ENCODE measurements around the gene AKNA.

DNA sequence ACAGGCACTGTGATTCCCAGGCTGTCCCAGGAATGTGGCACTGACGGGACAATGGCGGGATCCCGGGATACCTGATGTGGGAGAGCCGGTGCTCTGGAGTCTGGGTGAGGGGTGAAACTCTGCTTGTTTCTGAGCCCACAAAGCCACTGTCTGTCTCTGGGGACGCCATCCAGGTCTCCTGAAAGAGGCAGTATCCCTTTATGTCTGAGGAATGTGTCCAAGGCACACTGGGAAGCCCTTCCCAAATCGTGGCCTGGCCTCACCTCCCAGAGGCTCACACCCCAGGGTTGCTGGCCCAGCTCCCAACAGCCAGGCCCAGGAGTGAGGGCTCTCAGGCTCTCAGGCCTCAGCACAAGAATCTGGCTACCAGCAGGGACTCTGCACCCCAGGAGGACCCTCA lies 31.0 kb downstream of the AKNA start:
- TF ChIP-seq, protein P1, sequence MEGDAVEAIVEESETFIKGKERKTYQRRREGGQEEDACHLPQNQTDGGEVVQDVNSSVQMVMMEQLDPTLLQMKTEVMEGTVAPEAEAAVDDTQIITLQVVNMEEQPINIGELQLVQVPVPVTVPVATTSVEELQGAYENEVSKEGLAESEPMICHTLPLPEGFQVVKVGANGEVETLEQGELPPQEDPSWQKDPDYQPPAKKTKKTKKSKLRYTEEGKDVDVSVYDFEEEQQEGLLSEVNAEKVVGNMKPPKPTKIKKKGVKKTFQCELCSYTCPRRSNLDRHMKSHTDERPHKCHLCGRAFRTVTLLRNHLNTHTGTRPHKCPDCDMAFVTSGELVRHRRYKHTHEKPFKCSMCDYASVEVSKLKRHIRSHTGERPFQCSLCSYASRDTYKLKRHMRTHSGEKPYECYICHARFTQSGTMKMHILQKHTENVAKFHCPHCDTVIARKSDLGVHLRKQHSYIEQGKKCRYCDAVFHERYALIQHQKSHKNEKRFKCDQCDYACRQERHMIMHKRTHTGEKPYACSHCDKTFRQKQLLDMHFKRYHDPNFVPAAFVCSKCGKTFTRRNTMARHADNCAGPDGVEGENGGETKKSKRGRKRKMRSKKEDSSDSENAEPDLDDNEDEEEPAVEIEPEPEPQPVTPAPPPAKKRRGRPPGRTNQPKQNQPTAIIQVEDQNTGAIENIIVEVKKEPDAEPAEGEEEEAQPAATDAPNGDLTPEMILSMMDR (IDR thresholded peaks at IDR 0.05), result no peak
- TF ChIP-seq POLR2A (IDR thresholded peaks at IDR 0.05), result no peak
